ENCODE measurements around the gene OR11G2.
"Not testable (repeated sequence)": the region's sequence is repeated elsewhere in the genome, so short reads cannot be mapped to it uniquely, and the experiment has no call there.

OR11G2 gene

GRCh38 chr14:20228681-20229080, 38.0 kb downstream of the OR11G2 start, which contains the start of gene OR11H7:
Gene OR11H7, plus strand, starts transcription at chr14:20228981.
- DNase-seq: no peak

- not testable (repeated sequence) for DNase-seq
Measured at GRCh38 chr14:20235415-20235814, 44.7 kb downstream of the OR11G2 start.

- no peak for DNase-seq
Measured at GRCh38 chr14:20247646-20248246, 57.0 kb downstream of the OR11G2 start.

All from midbrain (tissue), 1 donor.